HG02610 (cell line): ENCODE data around the gene SNX33.
"Not testable (repeated sequence)": the region's sequence is repeated elsewhere in the genome, so short reads cannot be mapped to it uniquely, and the experiment has no call there.

Experiments used
- ATAC-seq: cut with Tn5 transposase; IDR thresholded peaks from one replicate; pipeline ENCODE4 v1.9.1; 2021; ENCODE audit warnings: mild to moderate bottlenecking, moderate library complexity; ENCODE audit not compliant: unreplicated experiment

SNX33 gene

GRCh38 chr15:75697523-75697922 is 49.8 kb downstream of the SNX33 start:
- ATAC-seq: no peak

DNA sequence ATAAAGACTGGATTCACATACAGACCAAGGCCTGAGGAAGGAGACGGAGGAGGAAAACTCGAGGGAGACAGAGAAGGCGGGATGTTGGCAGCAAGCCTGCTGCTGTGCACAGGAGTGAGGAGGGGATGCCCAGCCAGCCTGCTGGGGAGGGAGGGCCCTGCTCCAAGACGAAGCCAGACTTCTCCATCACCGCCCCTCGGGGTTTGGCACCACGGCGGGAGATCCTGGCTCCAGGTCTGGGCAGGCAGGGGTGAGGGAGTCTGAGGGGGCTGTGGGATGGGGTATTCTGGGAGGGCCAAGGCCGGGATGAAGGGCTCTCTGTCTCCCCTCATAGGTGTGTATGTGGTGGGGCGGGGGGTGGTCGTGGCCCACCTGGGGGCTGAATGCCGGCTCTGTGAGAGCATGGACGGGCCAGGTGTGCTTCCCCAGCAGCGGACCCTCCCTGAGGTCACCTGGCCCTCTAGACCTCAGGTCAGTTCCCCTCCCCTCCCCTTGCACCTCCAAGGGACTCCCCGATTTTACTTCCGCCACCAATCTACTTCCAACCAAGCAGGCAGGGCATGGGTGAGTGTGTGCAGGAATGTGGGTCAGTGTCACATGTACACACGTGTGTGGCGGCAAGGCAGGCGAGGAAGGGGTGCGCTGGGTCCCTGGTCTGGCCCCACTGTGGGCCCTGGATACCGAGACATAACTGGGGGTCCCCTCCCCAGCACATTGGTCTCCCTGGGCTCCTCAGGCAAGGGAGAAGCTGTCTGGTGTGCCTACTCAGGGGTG is 50.4 kb downstream of the SNX33 start:
- not testable (repeated sequence) for ATAC-seq

DNA sequence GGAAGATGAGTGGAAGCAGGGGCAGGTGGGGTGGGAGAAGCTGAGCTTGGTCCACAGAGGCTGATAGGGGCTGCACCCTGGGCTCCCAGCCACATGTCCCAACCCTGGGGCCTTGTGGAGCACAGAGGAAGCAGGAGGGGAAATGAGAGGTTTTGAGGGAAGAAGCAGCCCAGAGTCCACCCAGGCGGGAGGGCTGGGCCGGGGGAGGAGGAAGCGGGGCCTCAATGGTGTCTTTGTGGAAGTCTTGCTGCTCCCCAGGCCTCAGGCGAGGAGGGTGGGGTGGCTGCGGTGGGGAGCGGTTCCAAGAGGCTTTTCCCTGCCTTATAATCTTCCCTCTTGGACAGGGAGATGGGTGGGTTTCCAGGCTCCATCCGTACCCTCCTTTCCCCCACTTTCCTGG is 51.8 kb downstream of the SNX33 start:
- not testable (repeated sequence) for ATAC-seq

DNA sequence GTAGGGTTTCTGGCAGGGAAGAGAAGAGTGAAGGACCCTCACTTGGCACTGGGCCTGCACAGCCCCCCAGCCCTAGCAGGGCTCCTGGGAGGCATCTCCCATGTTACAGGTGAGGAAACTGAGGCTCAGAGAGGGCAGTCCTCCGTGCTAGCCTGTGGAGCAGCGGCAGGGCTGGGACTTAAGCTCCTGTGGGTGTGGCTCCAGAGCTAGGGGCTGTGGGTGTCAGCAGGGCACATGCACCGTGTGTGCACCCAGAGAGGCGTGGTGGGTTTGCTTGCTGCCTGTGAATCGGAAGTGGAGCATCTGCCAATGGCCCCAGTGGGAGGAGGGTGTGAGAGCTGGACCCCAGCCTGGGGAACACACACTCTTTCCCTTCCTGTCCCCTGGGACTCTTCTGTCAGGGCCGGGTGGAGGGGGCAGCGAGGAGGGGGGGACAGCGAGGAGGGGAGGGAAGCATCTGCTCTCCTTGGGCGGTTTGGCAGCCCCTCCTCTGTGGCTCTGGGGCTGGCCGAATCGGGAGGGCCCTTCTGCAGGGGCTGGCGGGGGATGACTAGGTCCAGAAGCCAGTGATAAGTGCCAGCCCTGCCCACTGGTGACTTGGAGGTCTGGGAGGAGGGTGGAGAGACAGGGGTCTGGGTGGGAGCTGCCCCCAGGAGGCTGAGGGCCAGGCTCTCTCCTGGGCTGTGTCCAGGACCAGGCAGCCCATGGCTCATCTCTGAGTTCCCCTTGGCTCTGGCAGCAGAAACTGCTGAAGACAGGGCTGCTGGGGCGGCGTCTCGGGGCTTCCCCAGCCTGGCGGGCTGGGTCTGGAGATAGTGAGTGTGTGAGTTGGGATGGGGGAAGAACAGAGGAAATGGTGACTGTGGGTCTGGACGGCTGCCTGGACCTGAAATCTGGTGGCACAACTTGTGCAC is 52.5 kb downstream of the SNX33 start:
- not testable (repeated sequence) for ATAC-seq

GRCh38 chr15:75701071-75702003 is 53.6 kb downstream of the SNX33 start:
- ATAC-seq: not testable (repeated sequence)

DNA sequence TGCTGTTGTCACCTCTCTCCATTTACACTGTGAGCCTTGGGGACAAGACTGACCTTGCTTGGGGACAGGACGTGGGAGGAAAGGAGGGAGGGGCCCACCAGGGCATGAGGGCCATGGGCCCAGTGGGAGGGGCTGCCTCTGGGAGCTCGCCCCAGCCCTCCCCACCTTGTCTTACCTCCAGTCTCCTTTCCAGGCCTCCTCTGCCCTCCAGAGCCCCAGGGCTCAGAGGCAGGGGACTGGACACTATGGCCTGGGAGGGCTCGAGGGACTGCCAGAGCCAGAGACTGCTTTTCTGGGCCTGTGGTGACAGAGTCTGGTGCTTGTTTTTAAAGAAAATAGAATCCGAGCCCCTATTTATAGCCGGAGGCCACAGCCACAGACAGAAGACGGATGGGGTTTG is 54.7 kb downstream of the SNX33 start:
- no peak for ATAC-seq

DNA sequence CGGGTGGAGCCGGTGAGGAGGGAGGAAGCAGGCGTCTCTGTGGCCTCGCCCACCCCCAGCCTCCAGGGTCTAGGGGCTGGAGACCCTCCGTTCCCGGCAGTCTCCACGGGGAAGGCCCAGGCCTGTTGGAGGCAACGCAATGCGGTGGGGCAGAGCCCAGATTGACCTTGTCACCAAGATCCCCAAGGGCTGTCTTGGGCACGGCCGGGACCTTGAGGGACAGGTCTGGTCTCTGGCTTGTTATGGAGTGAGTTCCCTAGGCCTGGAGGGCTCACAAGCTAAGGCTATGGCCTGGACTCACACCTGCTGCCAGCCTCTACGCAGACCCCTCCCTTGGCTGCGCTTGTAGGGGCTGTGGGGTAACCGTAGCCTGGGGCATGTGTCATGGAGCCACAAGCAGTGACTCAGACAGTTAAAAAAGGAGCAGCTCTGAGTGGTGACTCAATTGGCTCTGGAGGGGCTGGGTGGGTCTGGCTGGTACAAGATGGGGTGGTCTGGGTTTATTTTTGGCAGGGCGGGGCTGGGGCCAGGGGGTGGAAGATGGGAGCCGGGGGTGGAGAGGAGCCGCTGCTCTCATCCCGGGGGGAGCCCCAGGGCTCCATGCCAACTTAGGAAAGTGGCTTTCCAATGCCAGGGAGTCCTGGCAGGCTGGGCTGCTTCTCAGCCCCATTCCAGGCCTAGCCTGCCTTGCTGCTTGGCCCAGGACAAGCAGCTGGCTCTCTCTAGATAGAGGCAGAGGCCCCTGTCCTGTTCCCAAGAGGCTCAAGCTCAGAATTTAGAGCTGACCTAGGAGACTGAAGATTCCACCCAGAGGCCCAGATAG is 55.9 kb downstream of the SNX33 start:
- ATAC-seq: not testable (repeated sequence)

- no peak for ATAC-seq
These were observed 56.5 kb downstream of the SNX33 start for GRCh38 chr15:75704263-75704615.

DNA sequence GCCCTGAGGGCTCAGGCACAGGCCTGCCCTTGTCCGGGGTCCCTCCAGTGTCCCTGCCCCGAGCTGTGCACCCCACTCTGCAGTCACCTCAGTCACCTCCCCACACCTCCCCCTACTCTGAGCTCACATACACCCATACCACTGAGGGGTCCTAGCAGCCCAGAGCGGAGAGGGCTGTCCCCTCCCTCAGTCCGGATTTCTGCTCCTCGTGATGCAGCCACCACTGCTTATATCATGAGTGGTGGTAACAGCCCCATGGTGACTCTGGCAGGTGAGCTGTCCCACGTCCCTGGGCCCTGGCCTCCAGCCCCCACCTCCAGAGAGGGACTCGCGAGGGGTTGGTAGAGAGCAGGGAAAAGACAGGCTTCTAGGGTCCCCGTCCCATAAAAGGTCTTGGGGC is 56.9 kb downstream of the SNX33 start:
- no peak for ATAC-seq

- not testable (repeated sequence) for ATAC-seq
These were observed 57.7 kb downstream of the SNX33 start for GRCh38 chr15:75705375-75705774.

GRCh38 chr15:75705854-75706681 is 58.4 kb downstream of the SNX33 start:
- no peak for ATAC-seq

- no peak for ATAC-seq
These were observed 58.9 kb downstream of the SNX33 start for GRCh38 chr15:75706682-75706954.

DNA sequence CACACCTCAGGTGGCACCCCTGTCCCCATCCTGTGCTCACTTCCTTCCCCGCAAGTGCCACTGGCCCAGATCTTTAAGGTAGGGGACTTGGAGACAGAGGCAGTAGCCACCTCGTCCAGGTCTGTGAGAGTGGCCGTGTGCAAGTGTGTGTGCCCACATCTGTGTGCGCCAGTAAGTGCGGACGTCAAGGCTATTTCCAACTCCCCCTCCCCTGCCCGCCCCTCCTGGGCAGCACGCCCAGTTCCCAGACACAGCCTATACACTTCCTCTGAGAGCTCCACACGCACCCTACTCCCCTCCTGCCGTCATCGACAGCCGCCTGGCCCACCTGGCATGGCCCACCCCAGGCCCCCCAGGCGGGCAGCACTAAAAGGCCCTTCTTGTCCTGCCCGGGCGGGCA is 61.7 kb downstream of the SNX33 start:
- ATAC-seq: not testable (repeated sequence)

DNA sequence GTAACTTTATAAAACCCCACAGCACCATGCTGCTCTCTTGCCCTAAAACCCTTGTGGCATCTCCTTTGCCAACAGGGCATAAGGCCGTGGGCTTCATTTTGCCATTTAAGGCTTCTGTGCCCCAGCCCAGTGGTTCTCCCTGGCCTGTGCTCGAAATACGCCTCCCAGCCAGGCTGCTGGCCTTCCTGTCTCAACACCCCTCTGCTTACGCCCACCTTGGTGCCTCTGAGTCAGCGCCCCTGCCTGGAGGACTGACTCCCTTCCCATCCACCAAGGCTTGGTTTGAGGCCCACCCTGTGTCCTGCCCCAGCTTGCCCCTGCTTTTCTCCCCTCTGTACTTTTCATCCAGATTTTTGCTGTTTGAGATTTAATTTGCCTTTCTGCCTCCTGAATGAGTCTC is 63.2 kb downstream of the SNX33 start:
- ATAC-seq: not testable (repeated sequence)

DNA sequence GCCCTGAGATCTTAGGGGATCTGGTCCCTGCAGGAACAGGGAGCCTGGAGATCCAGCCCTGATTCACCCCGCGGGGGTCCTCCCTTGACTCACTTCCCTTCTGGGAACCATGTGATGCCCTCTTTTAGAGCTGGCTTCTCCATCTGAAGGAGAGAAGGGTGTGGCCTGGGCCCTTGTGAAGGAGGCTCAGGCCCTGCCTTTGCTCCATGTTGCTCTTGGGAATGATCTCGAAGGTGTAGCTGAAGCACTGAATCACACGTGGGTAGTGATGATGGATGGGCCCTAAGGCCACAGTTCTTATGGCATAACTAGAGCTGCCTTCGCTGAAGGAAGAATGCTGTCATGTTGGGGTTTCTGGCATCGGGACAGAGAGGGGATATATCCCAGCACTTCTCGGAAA is 63.8 kb downstream of the SNX33 start:
- ATAC-seq: not testable (repeated sequence)
